H9 (cell line): ENCODE measurements around the gene FANK1. TPM values are rescaled to one million over a fixed set of nuclear protein-coding genes. Genes with fewer than 3 reads are reported as not detected.

Experiments
- DNase-seq: peaks from one replicate; pipeline ENCODE4 v3.0.0-alpha.2; 2017
- H2AFZ ChIP-seq: one replicate; pipeline ENCODE4 v1.6.1; 2013; ENCODE audit warnings: mild to moderate bottlenecking, low read length, control low read depth, moderate library complexity
- H2AK5ac ChIP-seq: 2 replicates; pipeline ENCODE4 v1.6.1; 2013; ENCODE audit warnings: low read length, control low read depth, mixed read lengths; ENCODE audit not compliant: insufficient read length
- H2BK120ac ChIP-seq: one replicate; pipeline ENCODE4 v1.6.1; 2013; ENCODE audit warnings: low read depth, mild to moderate bottlenecking, low read length, control low read depth, inconsistent platforms; ENCODE audit not compliant: poor library complexity, severe bottlenecking
- H2BK12ac ChIP-seq: 2 replicates; pipeline ENCODE4 v1.6.1; 2013; ENCODE audit warnings: low read length, control low read depth, mixed read lengths, low read depth; ENCODE audit not compliant: insufficient read length
- H2BK15ac ChIP-seq: 2 replicates; pipeline ENCODE4 v1.6.1; 2013; ENCODE audit warnings: low read depth, low read length, control low read depth
- H2BK20ac ChIP-seq: one replicate; pipeline ENCODE4 v1.6.1; 2013; ENCODE audit warnings: low read depth, mild to moderate bottlenecking, low read length, control low read depth, inconsistent platforms; ENCODE audit not compliant: poor library complexity, severe bottlenecking
- H2BK5ac ChIP-seq: 2 replicates; pipeline ENCODE4 v1.6.1; 2013; ENCODE audit warnings: low read length, control low read depth, mixed read lengths; ENCODE audit not compliant: insufficient read length
- H3K14ac ChIP-seq: 2 replicates; pipeline ENCODE4 v1.6.1; 2013; ENCODE audit warnings: low read length, control low read depth; ENCODE audit not compliant: insufficient read depth
- H3K18ac ChIP-seq: 2 replicates; pipeline ENCODE4 v1.6.1; 2013; ENCODE audit warnings: low read depth, mild to moderate bottlenecking, mixed read lengths, low read length, control low read depth; ENCODE audit not compliant: insufficient read length
- H3K23ac ChIP-seq: 2 replicates; pipeline ENCODE4 v1.6.1; 2013; ENCODE audit warnings: low read length, control low read depth, mixed read lengths, low read depth; ENCODE audit not compliant: insufficient read length
- H3K23me2 ChIP-seq: 2 replicates; pipeline ENCODE4 v1.6.1; 2013; ENCODE audit warnings: low read depth, mild to moderate bottlenecking, mixed read lengths, low read length, control low read depth; ENCODE audit not compliant: insufficient read length, poor library complexity, severe bottlenecking
- H3K27ac ChIP-seq: 2 replicates; pipeline ENCODE4 v1.5.1; 2013; ENCODE audit warnings: low read length, control low read depth, mixed read lengths, low read depth; ENCODE audit not compliant: insufficient read length
- H3K27me3 ChIP-seq: 2 replicates; pipeline ENCODE4 v1.6.1; 2013; ENCODE audit warnings: low read length, control low read depth, inconsistent platforms; ENCODE audit not compliant: insufficient read depth
- H3K4ac ChIP-seq: 2 replicates; pipeline ENCODE4 v1.6.1; 2013; ENCODE audit warnings: low read depth, mild to moderate bottlenecking, control low read depth, inconsistent platforms, low read length, moderate library complexity
- H3K4me1 ChIP-seq: 2 replicates; pipeline ENCODE4 v1.6.1; 2013; ENCODE audit warnings: low read length, control low read depth, inconsistent platforms; ENCODE audit not compliant: insufficient read depth
- H3K4me2 ChIP-seq: 2 replicates; pipeline ENCODE4 v1.6.1; 2013; ENCODE audit warnings: low read length, control low read depth, mixed read lengths; ENCODE audit not compliant: insufficient read length, insufficient read depth
- H3K56ac ChIP-seq: 2 replicates; pipeline ENCODE4 v1.6.1; 2013; ENCODE audit warnings: low read depth, mild to moderate bottlenecking, mixed read lengths, low read length, control low read depth; ENCODE audit not compliant: insufficient read length
- H3K79me1 ChIP-seq: 2 replicates; pipeline ENCODE4 v1.6.1; 2013; ENCODE audit warnings: low read depth, mild to moderate bottlenecking, moderate library complexity, low read length, control low read depth, inconsistent platforms; ENCODE audit not compliant: insufficient read depth, poor library complexity, severe bottlenecking
- H3K79me2 ChIP-seq: 2 replicates; pipeline ENCODE4 v1.6.1; 2013; ENCODE audit warnings: low read length, control low read depth, inconsistent platforms; ENCODE audit not compliant: insufficient read depth
- H3K9ac ChIP-seq: 2 replicates; pipeline ENCODE4 v1.6.1; 2013; ENCODE audit warnings: low read length, control low read depth, mixed read lengths; ENCODE audit not compliant: insufficient read length; ENCODE audit errors: extremely low read depth
- H3K9me3 ChIP-seq: one replicate; pipeline ENCODE4 v1.6.1; 2013; ENCODE audit warnings: low read depth, low read length, inconsistent platforms; ENCODE audit not compliant: control insufficient read depth
- H3T11ph ChIP-seq: one replicate; pipeline ENCODE4 v1.6.1; 2013; ENCODE audit warnings: mild to moderate bottlenecking, low read length, control low read depth, inconsistent platforms
- H4K20me1 ChIP-seq: one replicate; pipeline ENCODE4 v1.6.1; 2013; ENCODE audit not compliant: control insufficient read depth, insufficient read length, insufficient read depth
- H4K5ac ChIP-seq: 2 replicates; pipeline ENCODE4 v1.6.1; 2013; ENCODE audit warnings: low read depth, mild to moderate bottlenecking, mixed read lengths, low read length, control low read depth; ENCODE audit not compliant: insufficient read length
- H4K8ac ChIP-seq: replicated peaks from 2 replicates; pipeline ENCODE4 v1.6.1; 2013; ENCODE audit warnings: low read length, control low read depth, mixed read lengths, low read depth; ENCODE audit not compliant: insufficient read length
- H4K91ac ChIP-seq: 2 replicates; pipeline ENCODE4 v1.6.1; 2013; ENCODE audit warnings: low read depth, mild to moderate bottlenecking, moderate library complexity, mixed read lengths, low read length, control low read depth; ENCODE audit not compliant: insufficient read length
- H3K27ac Mint-ChIP-seq, 3 experiments: 2 replicates in 2 of 3; 3 replicates in 1 of 3; pipeline ENCODE4 v1.8.0; 2020 to 2021; ENCODE audit warnings: mixed read lengths in 3 of 3, mild to moderate bottlenecking in 1 of 3, moderate library complexity in 1 of 3
- H3K27me3 Mint-ChIP-seq: 2 replicates; pipeline ENCODE4 v1.8.0; 2021; ENCODE audit warnings: low read depth, mild to moderate bottlenecking, moderate library complexity, mixed read lengths
- H3K36me3 Mint-ChIP-seq, 3 experiments: 2 replicates in 2 of 3; 3 replicates in 1 of 3; pipeline ENCODE4 v1.8.0; 2020 to 2021; ENCODE audit warnings: low read depth in 3 of 3, mixed read lengths in 3 of 3; ENCODE audit not compliant: insufficient read depth in 1 of 3
- H3K4me1 Mint-ChIP-seq, 2 experiments: 2 replicates each; pipeline ENCODE4 v1.8.0; 2020; ENCODE audit warnings: mixed read lengths in 2 of 2
- H3K4me3 Mint-ChIP-seq, 2 experiments: 2 replicates in 1 of 2; 3 replicates in 1 of 2; pipeline ENCODE4 v1.8.0; 2020 to 2021; ENCODE audit warnings: mild to moderate bottlenecking in 2 of 2, mixed read lengths in 2 of 2, moderate library complexity in 1 of 2
- H3K9me3 Mint-ChIP-seq, 2 experiments: 2 replicates in 1 of 2; 3 replicates in 1 of 2; pipeline ENCODE4 v1.8.0; 2020; ENCODE audit warnings: mild to moderate bottlenecking in 2 of 2, mixed read lengths in 2 of 2, moderate library complexity in 1 of 2
- CTCF ChIP-seq: fragments of 200-600 bp; sonication (generic); conservative IDR thresholded peaks from 3 replicates; pipeline ENCODE4 v1.8.0; 2021; ENCODE audit warnings: antibody characterized with exemption, mild to moderate bottlenecking
- WGBS: extraction: QIAGEN DNeasy Blood & Tissue Kit; methylation state at CpG from one replicate; pipeline ENCODE4 v1.1.7; 2013; ENCODE audit warnings: missing lambda C conversion rate, low lambda C conversion rate, mixed read lengths; ENCODE audit not compliant: insufficient read length; ENCODE audit errors: extremely low coverage; 5-methylcytosine and 5-hydroxymethylcytosine counted together
- total RNA-seq: library from RNA; stranded (reverse); gene quantifications from 2 replicates; pipeline ENCODE4 v1.2.1, GENCODE V29; 2021

The FANK1 gene
- total RNA-seq, 1 experiment from 2014 or later: 0.68 TPM

GRCh38 chr10:126016156-126016805, 119.9 kb downstream of the FANK1 start:
- no peak overlapping the region for H3K23ac ChIP-seq
- no peak overlapping the region for H4K5ac ChIP-seq
- H4K91ac ChIP-seq: no peak overlapping the region
- Mint-ChIP-seq H3K4me1 (peaks cover 8% of the 10 kb centered on the region in 2 experiments), H3K27ac (no peak overlapping the region), H3K9me3 (0 out of 5 replicates have a peak, but pooled peaks cover 0 to 1% of the 10 kb centered on the region in 2 experiments), H3K4me3 (no peak overlapping the region), H3K36me3 (no peaks in the 10 kb centered on the region; a peak in 1 of 7 replicates), H3K27me3 (no peaks in the 10 kb centered on the region)
- no peak overlapping the region for H3K9ac ChIP-seq
- no peaks in the 10 kb centered on the region for H3K4me1 ChIP-seq
- H2AK5ac ChIP-seq: no peak overlapping the region
- H3K4ac ChIP-seq: no peak overlapping the region
- no peak overlapping the region for H3K56ac ChIP-seq
- no peak for TF ChIP-seq CTCF
- H3K18ac ChIP-seq: no peak overlapping the region
- no peak overlapping the region for H3T11ph ChIP-seq
- no peak overlapping the region for H2BK12ac ChIP-seq
- no peaks in the 10 kb centered on the region for H4K20me1 ChIP-seq
- no peaks in the 10 kb centered on the region for H3K79me1 ChIP-seq
- H2BK20ac ChIP-seq: no peak overlapping the region
- no peaks in the 10 kb centered on the region for H3K79me2 ChIP-seq
- no peak overlapping the region for H3K27ac ChIP-seq
- H3K14ac ChIP-seq: no peak overlapping the region
- no peak overlapping the region for H2BK120ac ChIP-seq
- no peak overlapping the region for H3K4me2 ChIP-seq
- no peak overlapping the region for H4K8ac ChIP-seq
- no peaks in the 10 kb centered on the region for H3K9me3 ChIP-seq
- H3K27me3 ChIP-seq: no peaks in the 10 kb centered on the region; the same call in 1 of the 2 replicates
- no peak overlapping the region for H2AFZ ChIP-seq
- H3K23me2 ChIP-seq: no peaks in the 10 kb centered on the region
- no peak overlapping the region for H2BK5ac ChIP-seq
- DNase-seq: no peak
- no CpG with 5 or more reads among the region's 4 CpGs for WGBS
- no peak overlapping the region for H2BK15ac ChIP-seq
